ENCODE measurements around the gene LRG1.

LRG1 gene

DNA sequence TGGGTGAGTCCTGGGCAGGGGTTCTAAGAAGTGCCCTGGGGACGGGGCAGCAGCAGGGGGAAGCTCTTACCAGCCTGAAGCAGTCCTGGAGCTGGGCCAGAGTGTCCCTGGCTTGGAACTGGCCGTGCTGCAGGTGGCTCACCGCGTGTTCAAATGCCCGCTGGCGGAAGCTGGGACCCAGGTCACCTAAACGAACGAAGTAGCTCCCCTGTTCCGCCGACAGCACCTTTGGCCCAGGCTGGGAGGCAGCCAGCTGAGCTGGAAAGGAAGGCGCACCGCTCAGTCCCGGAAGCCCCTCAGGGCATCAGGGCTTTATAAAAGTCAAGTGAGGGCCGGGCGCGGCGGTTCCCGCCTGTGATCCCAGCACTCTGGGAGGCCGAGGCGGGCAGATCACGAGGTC is 31.1 kb downstream of the LRG1 start:
- DNase-seq (ENCODE audit: low read depth), result no peak

DNA sequence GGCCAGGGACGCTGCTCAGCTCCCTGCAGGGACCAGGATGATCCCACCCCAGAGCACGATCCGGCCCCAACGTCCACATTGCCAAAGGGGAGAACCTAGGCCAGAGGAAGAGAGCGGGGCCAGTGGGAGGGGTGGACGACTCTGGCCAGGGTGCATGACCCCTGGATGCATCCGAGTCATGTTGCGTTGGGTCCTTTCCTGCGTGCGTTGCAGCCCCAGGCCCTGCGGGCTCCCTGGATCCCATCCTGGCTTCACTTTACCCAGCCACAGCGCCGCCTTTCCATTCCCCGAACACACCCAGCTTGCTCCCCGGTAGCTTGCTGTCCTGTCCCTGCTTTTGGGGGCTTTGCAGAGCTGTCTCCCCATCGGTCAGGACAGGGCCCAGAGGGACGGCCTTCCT is 32.0 kb downstream of the LRG1 start:
- DNase-seq (ENCODE audit: low read depth), result no peak

DNA sequence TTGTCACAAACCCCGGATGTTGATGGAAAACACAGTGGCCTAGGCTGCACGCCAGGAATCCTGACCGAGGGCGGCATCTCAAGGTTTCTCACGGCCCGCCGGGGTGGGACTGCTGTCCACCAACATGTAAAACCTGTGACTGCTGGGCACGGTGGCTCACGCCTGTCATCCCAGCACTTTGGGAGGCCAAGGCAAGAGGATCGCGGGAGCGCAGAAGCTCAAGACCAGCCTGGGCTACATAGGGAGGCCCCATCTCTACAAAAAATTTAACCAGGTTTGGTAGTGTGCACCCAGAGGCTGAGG is 32.7 kb downstream of the LRG1 start:
- DNase-seq (ENCODE audit: low read depth), result no peak

DNA sequence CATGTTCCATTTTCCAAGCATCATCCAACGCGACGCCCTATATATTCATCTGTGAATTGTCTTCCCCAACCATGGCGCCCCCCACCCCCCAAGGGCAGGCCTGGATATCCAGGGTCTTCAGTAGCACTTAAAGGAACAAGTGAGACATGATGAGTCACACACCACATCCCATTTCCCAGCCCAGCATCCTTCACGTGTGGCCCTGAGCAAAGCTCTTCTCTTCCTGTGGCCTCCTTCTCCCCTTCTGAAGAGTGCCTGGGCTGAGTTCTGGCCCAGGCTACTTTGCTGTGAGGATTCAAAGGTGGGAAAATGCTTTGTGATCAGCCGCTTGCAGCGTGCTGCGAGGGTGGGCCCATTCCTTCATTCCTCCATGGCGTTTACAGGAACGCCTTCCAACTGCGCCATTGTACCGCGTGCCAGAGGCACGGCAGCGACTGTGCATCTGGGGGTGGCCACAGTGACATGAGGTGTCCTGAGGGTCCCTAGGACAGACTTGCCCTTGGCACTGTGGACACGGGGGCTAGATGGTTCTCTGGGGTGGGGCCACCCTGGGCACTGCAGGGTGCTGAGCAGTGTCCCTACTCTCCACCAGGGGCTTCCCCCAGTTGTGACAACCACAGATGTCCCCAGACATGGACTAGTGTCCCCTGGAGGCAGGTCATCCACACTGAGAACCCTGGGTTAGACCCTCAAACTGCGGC is 33.2 kb downstream of the LRG1 start:
- DNase-seq (ENCODE audit: low read depth), result peak; percentile 67

DNA sequence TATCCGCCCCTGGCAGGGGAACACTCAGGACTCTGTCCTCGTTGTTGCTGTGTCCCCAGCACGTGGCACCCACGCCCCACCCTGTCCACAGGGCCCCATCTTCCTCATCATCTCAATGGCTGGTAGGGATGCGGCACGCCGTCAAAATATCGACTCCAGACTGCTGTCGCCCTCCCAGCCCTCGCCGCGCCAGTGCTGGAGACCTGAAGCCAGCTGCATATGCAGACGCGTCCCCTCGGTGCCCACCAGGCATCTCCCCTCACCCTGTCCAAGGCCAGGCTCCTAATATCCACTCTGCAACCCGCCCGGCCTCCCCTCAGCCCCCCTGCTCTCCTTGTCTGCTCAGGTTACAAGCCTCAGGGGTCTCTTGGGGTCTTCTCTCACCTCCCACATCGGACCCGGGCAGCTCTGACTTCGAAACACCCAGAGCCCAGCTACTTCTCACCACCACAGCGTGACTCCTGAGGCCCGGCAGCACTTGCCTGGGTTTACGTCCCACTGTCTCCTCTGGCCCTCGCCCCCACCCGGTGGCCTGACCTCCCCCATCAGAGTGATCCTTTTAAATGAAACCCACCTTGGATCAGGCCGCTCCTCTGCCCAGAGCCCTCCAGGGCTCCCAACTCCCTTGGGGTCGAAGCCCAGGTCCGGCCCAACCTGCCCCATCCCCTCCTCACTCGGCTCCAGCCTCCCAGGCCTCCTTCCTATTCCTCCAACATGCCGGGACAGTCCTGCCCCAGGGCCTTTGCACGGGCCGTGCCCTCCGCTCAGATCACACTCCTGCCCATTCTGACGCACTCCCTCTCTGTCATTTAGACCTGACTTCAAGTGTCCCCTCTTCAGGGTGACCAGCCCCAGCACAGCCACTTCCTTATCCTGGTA is 34.0 kb downstream of the LRG1 start:
- no peak for DNase-seq (ENCODE audit: low read depth)

DNA sequence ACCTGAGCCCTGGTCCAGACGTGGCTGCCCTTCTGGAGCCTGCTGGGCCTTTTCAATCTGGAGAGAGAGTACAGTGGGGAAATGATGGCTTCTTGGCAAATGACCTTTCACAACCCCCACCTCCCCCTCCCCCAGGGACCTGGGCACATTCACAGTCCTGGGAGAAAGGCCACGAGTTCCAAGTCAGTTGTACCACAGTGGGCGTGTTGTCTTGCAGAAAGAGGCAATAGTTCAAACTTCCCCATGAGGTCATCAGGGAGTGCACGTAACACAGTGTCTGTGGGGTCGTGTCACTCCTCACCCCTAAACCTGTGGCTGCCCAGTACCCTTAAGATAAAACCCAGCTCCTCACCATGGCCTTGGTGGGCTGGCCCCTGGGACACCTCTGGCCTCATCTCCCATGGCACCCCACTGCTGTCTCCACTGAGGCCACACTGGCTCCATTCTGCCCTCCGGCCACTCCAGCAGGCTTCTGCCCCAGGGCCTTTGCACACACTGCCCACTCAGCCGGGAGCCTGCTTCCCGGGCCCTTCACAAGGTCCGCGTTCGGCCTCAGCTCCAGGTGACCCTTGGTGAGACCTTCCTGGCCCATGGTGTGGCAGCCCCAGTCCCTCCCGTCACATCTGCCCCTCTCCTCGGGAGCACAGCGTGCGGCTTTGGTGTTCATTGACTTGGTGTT is 34.8 kb downstream of the LRG1 start:
- DNase-seq (ENCODE audit: low read depth), result peak; percentile 10

DNA sequence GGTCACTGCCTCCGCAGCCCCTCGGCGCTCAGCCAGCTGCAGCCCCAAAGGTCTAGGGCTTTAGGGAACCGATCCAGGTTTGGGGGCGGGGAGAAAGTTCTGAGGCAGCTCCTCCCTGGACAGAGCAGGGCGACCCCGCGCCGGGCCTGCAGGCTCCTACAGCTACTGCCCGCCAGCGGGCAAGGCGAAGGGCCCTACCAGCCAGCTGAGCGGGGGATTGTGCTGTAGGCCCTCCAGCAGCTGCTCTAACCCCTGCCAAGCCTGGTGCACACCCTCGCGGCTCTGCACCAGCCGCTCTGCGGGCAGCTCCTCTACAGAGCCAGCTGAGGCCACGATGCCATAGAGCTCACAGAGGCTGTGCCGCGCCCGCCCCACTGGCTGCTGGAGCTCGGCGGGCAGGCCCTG is 35.5 kb downstream of the LRG1 start:
- DNase-seq (ENCODE audit: low read depth), result no peak

DNA sequence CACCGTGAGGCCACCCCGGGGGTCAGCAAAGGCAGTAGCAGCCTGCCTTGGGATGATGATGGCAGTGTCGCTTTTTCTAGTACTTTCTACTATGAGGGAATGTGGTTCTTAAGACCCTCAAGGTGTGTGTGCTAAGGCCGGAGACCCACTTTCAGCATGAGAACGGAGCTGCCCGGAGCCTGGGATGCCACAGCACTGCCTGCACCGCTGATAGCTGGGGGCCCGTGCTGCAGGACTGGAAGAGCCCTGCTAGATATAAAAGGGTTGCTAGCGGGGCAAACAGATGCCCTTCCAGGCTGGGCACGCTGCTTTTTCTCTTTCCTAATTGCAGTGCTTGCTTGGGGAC is 36.0 kb downstream of the LRG1 start:
- no peak for DNase-seq (ENCODE audit: low read depth)

DNA sequence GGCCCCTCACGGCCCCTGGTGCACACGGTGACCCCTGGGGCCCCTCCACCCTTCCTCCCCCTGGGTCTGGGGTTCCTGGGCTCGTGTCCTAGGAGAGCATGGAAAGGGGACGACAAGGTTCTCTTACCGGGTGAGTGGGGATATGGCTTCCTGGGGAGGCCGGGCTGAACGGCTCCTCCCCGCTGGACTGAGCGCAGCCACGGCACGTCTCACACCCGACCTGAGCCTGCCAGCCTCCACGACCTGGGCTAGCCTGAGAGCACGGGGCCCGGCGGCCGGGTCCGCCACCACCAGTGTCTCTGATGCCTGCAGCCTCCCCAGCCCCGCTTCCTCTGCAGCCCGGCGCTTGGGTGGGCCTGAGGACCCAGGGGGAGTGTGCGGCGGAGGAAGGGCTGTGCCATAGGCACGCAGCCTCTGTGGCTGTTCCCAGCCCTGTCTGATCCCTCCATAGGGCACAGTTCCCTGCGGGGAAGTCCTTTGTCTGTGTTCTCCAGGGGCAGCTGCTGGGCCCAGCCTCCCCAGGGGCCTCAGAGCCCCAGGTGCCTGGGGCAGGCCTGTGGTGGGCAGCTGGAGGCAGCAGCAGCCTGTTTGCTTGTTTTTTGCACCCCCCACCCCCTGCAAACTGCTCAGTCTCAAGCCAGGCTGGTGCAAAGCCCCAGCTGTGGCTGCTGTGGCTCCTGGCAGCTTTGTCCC is 36.6 kb downstream of the LRG1 start:
- no peak for DNase-seq (ENCODE audit: low read depth)

DNA sequence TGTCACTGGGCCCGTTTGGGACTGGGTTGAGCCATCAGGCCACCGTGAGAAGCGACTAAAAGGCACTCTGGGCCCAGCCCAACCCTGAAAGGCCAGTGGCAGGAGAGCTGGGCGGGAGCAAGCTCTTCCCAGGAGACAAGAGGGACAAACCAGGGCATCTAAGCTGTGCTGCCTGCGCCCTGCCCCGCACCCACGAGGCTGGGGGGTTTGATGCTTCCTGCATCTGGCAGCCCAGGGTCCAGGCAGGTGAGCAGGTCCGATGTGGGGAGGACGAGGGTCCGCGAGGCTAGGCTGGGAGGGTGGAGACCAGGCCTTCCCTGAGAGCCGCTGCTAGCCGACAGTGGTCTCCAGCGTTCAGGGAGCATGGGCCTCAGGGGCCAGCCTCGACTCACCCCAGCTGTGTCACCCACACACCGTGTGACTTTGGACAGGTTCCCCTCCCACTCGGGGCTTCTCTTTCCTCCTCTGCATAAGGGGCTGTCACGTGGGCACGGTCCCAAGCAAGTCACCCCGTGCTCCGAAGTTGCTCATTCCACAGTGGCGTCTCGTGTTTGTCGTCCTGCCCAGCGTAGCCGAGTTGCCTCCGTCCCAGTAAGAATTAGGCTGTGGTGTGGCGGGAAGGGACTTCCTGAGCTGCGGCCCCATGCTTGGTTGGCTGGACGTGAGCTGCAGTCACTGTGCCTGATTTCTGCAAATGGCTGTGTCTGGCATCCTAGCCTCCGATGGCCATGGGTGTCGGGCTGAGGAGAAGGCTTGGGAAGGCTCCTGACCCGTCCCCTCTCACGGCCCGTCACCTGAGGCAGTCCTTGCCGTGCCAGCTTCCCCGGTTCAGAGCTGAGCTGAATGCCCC is 37.3 kb downstream of the LRG1 start:
- DNase-seq (ENCODE audit: low read depth), result no peak

DNA sequence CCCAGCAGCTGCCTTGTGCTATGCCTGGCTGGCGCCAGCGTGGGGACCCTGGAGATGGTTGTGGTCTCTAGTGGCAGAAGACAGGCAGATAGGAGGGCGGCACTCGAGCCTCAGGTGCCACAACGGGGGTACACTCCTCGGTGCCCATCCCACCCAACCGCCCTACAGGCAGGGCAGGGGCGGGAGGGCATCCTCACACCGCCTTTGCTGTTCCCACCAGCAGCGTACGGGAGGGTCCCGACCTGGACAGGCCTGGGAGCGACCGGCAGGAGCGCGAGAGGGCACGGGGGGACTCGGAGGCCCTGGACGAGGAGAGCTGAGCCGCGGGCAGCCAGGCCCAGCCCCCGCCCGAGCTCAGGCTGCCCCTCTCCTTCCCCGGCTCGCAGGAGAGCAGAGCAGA is 38.1 kb downstream of the LRG1 start:
- no peak for DNase-seq (ENCODE audit: low read depth)

DNA sequence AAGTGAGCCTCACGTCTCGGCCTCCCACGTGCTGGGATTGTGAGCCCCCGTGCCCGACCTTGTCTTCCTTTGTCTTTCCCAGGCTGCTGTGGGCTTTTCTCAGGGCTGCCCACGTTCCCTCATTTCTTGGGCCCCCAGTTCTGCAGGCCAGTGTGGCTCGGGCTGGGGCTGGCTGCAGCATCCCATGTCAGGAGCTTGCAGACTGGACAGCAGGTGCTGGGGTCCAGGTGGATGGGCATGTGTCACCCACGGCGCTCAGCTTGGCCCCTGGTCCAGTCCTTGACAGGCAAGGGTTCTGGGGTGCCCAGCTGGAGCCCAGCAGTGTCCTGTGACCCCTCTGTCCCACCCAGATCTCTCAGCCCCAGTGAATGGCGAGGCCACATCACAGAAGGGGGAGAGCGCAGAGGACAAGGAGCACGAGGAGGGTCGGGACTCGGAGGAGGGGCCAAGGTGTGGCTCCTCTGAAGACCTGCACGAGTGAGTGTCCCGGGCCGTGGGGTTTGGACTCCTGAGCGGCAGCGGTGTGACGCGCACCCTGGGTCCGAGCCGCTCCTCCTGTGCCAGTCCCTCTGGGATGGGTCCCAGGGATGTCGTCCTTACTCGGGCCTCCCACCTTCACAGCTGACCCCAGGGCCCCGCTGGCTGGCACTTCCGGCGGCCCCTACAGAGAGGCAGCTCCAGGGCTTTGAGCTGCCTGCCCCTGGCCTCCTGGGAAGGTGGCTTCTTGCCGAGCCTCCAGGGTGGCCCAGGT is 38.8 kb downstream of the LRG1 start:
- DNase-seq (ENCODE audit: low read depth), result no peak

DNA sequence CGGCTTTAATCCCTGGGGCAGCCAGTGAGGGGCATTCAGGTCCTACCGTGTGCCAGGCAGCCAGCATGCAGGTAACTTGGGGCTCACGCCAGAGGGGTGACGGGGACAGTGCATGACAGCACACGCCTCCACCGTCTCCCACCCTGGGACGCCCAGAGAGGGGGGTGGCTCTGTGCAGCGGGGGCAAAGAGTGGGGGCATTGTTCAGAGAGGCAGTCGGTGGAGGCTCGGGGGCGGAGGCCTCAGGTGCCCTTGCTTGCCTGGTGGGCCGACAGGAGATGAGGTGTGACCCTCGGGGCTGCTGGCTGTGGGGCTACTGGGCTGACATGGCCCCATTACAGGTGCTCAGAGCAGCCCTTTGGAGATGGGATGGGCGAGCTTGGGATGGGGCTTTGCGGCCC is 40.0 kb downstream of the LRG1 start:
- no peak for DNase-seq (ENCODE audit: low read depth)

DNA sequence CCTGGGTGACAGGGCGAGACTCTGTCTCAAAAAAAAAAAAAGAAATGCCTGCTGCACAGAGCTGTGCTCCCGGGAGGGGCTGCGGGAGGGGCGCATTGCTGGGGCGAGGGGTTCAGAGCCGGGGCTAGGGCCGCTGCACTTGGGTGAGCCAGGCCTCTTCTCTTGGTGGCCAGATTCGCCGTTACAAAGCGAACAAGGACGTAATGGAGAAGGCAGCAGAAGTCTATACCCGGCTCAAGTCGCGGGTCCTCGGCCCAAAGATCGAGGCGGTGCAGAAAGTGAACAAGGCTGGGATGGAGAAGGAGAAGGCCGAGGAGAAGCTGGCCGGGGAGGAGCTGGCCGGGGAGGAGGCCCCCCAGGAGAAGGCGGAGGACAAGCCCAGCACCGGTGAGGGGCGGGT is 40.5 kb downstream of the LRG1 start:
- DNase-seq (ENCODE audit: low read depth), result no peak

DNA sequence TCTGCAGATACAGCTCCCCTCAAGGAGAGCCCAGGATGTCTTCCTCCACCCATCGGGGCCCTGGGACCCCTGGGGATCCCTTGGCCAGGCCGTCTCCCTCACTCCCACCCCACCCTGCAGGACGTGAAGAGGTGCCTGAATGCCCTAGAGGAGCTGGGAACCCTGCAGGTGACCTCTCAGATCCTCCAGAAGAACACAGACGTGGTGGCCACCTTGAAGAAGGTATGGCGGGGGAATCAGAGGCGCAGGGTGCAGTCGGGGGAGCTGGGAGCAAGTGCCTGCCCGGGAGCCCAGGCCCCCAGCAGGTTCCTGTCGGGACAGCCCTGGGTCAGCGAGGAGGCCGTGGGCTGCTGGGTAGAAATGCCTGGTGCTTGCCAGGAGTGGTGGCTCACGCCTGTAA is 41.1 kb downstream of the LRG1 start:
- no peak for DNase-seq (ENCODE audit: low read depth)

DNA sequence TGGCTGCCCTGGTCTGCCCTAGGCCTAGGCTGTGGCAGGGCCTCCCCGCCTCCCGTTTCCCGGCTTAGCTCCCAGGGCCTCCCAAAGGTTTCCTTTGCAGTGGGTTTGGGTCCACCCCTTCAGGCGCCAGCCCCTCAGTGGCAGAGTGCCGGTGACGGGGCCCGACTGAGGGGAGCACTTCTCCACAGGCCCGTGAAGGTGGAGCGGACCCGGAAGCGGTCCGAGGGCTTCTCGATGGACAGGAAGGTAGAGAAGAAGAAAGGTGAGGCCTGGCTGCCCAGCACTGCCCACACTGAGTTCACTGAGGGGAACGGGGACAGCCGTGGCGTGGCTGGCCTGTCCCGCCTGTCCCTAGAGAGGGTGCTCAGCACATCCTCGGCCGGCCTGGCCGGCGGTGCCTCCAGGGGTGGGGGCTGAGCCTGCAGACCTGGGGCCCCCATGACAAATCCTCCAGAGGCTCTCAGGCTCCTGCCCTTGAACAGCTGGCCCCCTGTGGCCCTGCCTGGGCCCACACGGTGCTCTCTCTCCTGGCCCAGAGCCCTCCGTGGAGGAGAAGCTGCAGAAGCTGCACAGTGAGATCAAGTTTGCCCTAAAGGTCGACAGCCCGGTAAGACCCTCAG is 42.0 kb downstream of the LRG1 start:
- DNase-seq (ENCODE audit: low read depth), result no peak

DNA sequence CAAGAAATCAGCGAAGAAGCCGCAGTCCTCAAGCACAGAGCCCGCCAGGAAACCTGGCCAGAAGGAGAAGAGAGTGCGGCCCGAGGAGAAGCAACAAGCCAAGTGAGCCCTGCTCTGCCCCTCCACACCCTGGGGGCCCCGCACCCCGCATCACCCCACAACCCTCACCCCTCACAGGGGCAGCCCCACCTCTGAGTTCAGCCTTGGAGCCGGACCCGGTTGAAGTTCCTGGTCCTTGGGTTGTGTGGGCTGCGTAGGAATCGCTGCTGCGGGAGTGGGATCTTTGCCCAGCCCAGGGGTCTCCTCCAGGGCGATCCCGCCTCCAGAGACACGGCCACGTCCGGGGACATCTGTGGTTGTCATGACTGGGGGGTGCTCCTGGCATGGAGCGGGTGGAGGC is 43.5 kb downstream of the LRG1 start:
- no peak for DNase-seq (ENCODE audit: low read depth)

DNA sequence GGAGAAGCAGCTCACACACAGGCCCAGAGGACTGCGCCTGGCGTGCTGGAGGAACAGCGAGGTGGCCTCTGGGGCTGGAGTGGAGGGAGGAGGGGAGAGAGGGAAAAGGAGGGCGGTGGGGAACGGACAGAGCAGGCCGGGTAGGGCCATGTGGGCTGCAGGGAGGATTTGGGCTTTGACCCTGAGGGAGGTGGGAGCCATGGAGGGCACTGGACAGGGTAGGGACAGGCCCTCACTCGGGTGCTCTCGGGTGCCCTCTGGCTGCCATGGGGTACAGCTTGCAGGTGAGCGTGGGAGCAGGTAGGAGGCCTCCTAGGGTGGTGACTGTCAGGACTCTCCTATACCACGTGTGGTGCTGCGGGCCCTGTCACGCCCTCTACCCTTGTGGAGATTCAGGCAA is 44.4 kb downstream of the LRG1 start:
- DNase-seq (ENCODE audit: low read depth), result no peak

DNA sequence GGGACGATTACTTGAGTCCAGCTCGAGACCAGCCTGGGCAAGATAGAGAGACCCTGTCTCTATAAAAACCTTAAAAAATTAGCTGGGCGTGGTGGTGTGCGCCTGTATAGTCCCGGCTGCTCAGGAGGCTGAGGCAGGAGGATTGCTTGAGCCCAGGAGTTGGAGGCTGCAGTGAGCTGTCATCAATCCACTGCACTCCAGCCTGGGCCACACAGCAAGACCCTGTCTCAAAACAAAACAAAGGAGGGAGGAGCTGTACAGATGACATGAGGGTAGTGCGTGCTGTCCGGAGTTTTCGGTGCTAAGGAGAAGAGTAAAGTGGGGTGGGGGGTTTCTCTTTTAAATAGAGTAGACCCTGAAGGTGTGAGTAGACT is 45.2 kb downstream of the LRG1 start:
- no peak for DNase-seq (ENCODE audit: low read depth)

DNA sequence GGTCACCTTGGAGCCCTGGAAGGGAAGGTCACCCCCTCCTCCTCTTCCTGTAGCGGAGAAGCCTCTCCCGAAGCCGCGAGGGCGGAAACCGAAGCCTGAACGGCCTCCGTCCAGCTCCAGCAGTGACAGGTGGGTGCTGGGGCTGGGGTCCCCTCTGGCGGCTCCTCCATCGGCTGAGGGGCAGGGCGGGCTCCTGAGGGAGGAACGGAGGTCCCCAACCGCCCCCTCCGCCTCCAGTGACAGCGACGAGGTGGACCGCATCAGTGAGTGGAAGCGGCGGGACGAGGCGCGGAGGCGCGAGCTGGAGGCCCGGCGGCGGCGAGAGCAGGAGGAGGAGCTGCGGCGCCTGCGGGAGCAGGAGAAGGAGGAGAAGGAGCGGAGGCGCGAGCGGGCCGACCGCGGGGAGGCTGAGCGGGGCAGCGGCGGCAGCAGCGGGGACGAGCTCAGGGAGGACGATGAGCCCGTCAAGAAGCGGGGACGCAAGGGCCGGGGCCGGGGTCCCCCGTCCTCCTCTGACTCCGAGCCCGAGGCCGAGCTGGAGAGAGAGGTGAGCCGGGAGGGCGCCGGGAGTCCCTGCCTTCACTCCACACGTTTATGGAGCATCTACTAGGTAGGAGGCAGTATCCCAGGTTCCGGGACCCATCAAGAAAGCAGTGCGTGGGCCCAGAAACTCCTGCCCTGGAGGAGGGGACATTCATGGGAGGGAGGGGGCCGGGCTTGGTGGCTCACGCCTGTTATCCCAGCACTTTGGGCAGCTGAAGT is 45.7 kb downstream of the LRG1 start:
- no peak for DNase-seq (ENCODE audit: low read depth)

Measured in amniotic epithelial cell (primary cell).